Measurements from ENCODE around the gene ZDHHC7. TPM values are rescaled to one million over a fixed set of nuclear protein-coding genes. Genes with fewer than 3 reads are reported as not detected.

Gene ZDHHC7
- total RNA-seq, 1 donor from 2014 or later: 77.9 TPM

GRCh38 chr16:85028685-85029407, 17.5 kb upstream of the ZDHHC7 start:
- DNase-seq (no peak), ATAC-seq (peak; percentile 31 to 34)

GRCh38 chr16:85027958-85028684, 16.8 kb upstream of the ZDHHC7 start:
- Histone ChIP-seq H3K4me3 (peak overlapping the region; percentile 91), H3K36me3 (peaks cover 14% of the 10 kb centered on the region), H3K4me1 (peaks cover 38% of the 10 kb centered on the region), H3K27ac (peak overlapping the region; percentile 89), H3K9me3 (no peaks in the 10 kb centered on the region), H3K27me3 (ENCODE audit: low read depth) (no peaks in the 10 kb centered on the region)
- peak; percentile 42 for TF ChIP-seq CTCF (IDR thresholded peaks at IDR 0.05)
- DNase-seq (no peak), ATAC-seq (peak; percentile 34 to 47)
- intact Hi-C loops (cut with DNase I): no loop called here

More at GRCh38 chr16:85028685-85029407, 17.5 kb upstream of the ZDHHC7 start:
- H3K4me3 ChIP-seq: peak overlapping the region; percentile 91
- intact Hi-C loops (cut with DNase I): no loop called here
- no peaks in the 10 kb centered on the region for H3K27me3 ChIP-seq (ENCODE audit: low read depth)
- H3K9me3 ChIP-seq: no peaks in the 10 kb centered on the region
- H3K36me3 ChIP-seq: peaks cover 16% of the 10 kb centered on the region
- H3K27ac ChIP-seq: peak overlapping the region; percentile 89
- peaks cover 38% of the 10 kb centered on the region for H3K4me1 ChIP-seq
- no peak for TF ChIP-seq CTCF (IDR thresholded peaks at IDR 0.05)

- intact Hi-C loops (cut with DNase I): no loop called here
- Histone ChIP-seq H3K9me3 (no peaks in the 10 kb centered on the region), H3K27me3 (ENCODE audit: low read depth) (no peaks in the 10 kb centered on the region), H3K4me3 (peak within 1 kb of the TSS; percentile 91), H3K4me1 (peaks cover 38% of the 10 kb centered on the region), H3K36me3 (peaks cover 10% of the 10 kb centered on the region), H3K27ac (peak within 1 kb of the TSS; percentile 89)
- TF ChIP-seq CTCF (IDR thresholded peaks at IDR 0.05): no peak
- ATAC-seq (peak; percentile 95), DNase-seq (peak; percentile 96)
These were observed 16.1 kb upstream of the ZDHHC7 start, which contains the start of gene KIAA0513 for GRCh38 chr16:85027349-85027957. Gene KIAA0513 (plus strand): TSS chr16:85027795. CDS start chr16:85067072, 39,277 bp downstream.

GRCh38 chr16:85026703-85027102, 15.4 kb upstream of the ZDHHC7 start:
- no peaks in the 10 kb centered on the region for H3K27me3 ChIP-seq (ENCODE audit: low read depth)
- peak; percentile 49 to 58 for ATAC-seq
- H3K27ac ChIP-seq: peak overlapping the region; percentile 89
- H3K4me1 ChIP-seq: peaks cover 38% of the 10 kb centered on the region
- DNase-seq: no peak
- intact Hi-C loops (cut with DNase I): no loop called here
- peak overlapping the region; percentile 91 for H3K4me3 ChIP-seq
- TF ChIP-seq CTCF (IDR thresholded peaks at IDR 0.05): no peak
- H3K36me3 ChIP-seq: peaks cover 3% of the 10 kb centered on the region
- H3K9me3 ChIP-seq: no peaks in the 10 kb centered on the region

- H3K4me1 ChIP-seq: peaks cover 38% of the 10 kb centered on the region
- no peaks in the 10 kb centered on the region for H3K36me3 ChIP-seq
- peak overlapping the region; percentile 91 for H3K4me3 ChIP-seq
- peak overlapping the region; percentile 89 for H3K27ac ChIP-seq
- H3K9me3 ChIP-seq: no peaks in the 10 kb centered on the region
- intact Hi-C loops (cut with DNase I): no loop called here
- DNase-seq: no peak
- no peak for TF ChIP-seq CTCF (IDR thresholded peaks at IDR 0.05)
- no peaks in the 10 kb centered on the region for H3K27me3 ChIP-seq (ENCODE audit: low read depth)
- peak; percentile 23 to 38 for ATAC-seq
These were observed 14.7 kb upstream of the ZDHHC7 start for GRCh38 chr16:85025781-85026653.

Measured in lower lobe of right lung (tissue), 2 donors.